IPS-20b (cell line): ENCODE data around the gene COX4I2.
"Not testable (repeated sequence)": the region's sequence is repeated elsewhere in the genome, so short reads cannot be mapped to it uniquely, and the experiment has no call there.

ENCODE experiments used
- H3K27ac ChIP-seq: one replicate; pipeline ENCODE4 v1.5.1; 2013; ENCODE audit warnings: low read length
- H3K27me3 ChIP-seq: 2 replicates; pipeline ENCODE4 v1.6.1; 2013; ENCODE audit warnings: mild to moderate bottlenecking, low read length, inconsistent platforms; ENCODE audit not compliant: insufficient read depth
- H3K36me3 ChIP-seq: 2 replicates; pipeline ENCODE4 v1.6.1; 2013; ENCODE audit warnings: low read depth, mild to moderate bottlenecking, inconsistent platforms, low read length, moderate library complexity; ENCODE audit not compliant: insufficient read depth
- H3K4me1 ChIP-seq: 2 replicates; pipeline ENCODE4 v1.6.1; 2013; ENCODE audit warnings: mild to moderate bottlenecking, control low read depth, inconsistent platforms, low read length, moderate library complexity; ENCODE audit not compliant: insufficient read depth
- H3K4me3 ChIP-seq: 2 replicates; pipeline ENCODE4 v1.5.1; 2013; ENCODE audit warnings: mild to moderate bottlenecking, low read length, inconsistent platforms
- H3K9ac ChIP-seq: 2 replicates; pipeline ENCODE4 v1.6.1; 2013; ENCODE audit warnings: low read depth, mild to moderate bottlenecking, inconsistent platforms, low read length, moderate library complexity
- H3K9me3 ChIP-seq: 2 replicates; pipeline ENCODE4 v1.6.1; 2013; ENCODE audit warnings: mild to moderate bottlenecking, low read depth, low read length, inconsistent platforms; ENCODE audit not compliant: insufficient read depth

COX4I2 gene

GRCh38 chr20:31602779-31603441, 34.8 kb upstream of the COX4I2 start:
- Histone ChIP-seq H3K9ac (no peak overlapping the region), H3K4me1 (peaks cover 16% of the 10 kb centered on the region), H3K27me3 (no peaks in the 10 kb centered on the region), H3K36me3 (peaks cover 9% of the 10 kb centered on the region), H3K4me3 (no peak overlapping the region), H3K27ac (no peak overlapping the region), H3K9me3 (no peaks in the 10 kb centered on the region)

- H3K36me3 ChIP-seq, result peaks cover 9% of the 10 kb centered on the region
- H3K4me1 ChIP-seq, result peaks cover 23% of the 10 kb centered on the region
- peak overlapping the region; percentile 94 for H3K9ac ChIP-seq
- H3K27me3 ChIP-seq, result no peaks in the 10 kb centered on the region
- H3K9me3 ChIP-seq, result no peaks in the 10 kb centered on the region
- peak overlapping the region; percentile 89 for H3K4me3 ChIP-seq
- peak overlapping the region; percentile 33 for H3K27ac ChIP-seq
Observed at GRCh38 chr20:31603822-31604566, 33.7 kb upstream of the COX4I2 start.

GRCh38 chr20:31604567-31605030, 33.1 kb upstream of the COX4I2 start:
- peaks cover 24% of the 10 kb centered on the region for H3K4me1 ChIP-seq

GRCh38 chr20:31605031-31605901, 32.4 kb upstream of the COX4I2 start, which contains the start of gene ID1:
Gene ID1, plus strand, starts transcription at chr20:31605289. Its CDS starts 99 bp downstream, at chr20:31605388.
- peaks cover 24% of the 10 kb centered on the region for H3K4me1 ChIP-seq
- peak within 1 kb of the TSS; percentile 89 for H3K4me3 ChIP-seq
- H3K9me3 ChIP-seq, result no peaks in the 10 kb centered on the region
- peak within 1 kb of the TSS; percentile 57 for H3K27ac ChIP-seq
- H3K36me3 ChIP-seq, result peaks cover 9% of the 10 kb centered on the region
- peak within 1 kb of the TSS; percentile 94 for H3K9ac ChIP-seq
- no peaks in the 10 kb centered on the region for H3K27me3 ChIP-seq

More at GRCh38 chr20:31604567-31605030, 33.1 kb upstream of the COX4I2 start:
- Histone ChIP-seq H3K4me3 (peak overlapping the region; percentile 89), H3K36me3 (peaks cover 9% of the 10 kb centered on the region), H3K9ac (peak overlapping the region; percentile 94), H3K27ac (peak overlapping the region; percentile 33), H3K9me3 (no peaks in the 10 kb centered on the region), H3K27me3 (no peaks in the 10 kb centered on the region)

GRCh38 chr20:31605902-31606803, 31.6 kb upstream of the COX4I2 start:
- H3K36me3 ChIP-seq, result peaks cover 9% of the 10 kb centered on the region
- H3K27ac ChIP-seq, result peak overlapping the region; percentile 57
- H3K27me3 ChIP-seq, result no peaks in the 10 kb centered on the region
- peak overlapping the region; percentile 89 for H3K4me3 ChIP-seq
- peak overlapping the region; percentile 94 for H3K9ac ChIP-seq
- H3K9me3 ChIP-seq, result no peaks in the 10 kb centered on the region
- H3K4me1 ChIP-seq, result peaks cover 24% of the 10 kb centered on the region

GRCh38 chr20:31606804-31607639, 30.7 kb upstream of the COX4I2 start:
- peaks cover 24% of the 10 kb centered on the region for H3K4me1 ChIP-seq

GRCh38 chr20:31607640-31608250, 30.0 kb upstream of the COX4I2 start:
- peaks cover 9% of the 10 kb centered on the region for H3K36me3 ChIP-seq
- no peak overlapping the region for H3K27ac ChIP-seq
- H3K27me3 ChIP-seq, result no peaks in the 10 kb centered on the region
- peak overlapping the region; percentile 94 for H3K9ac ChIP-seq
- H3K4me1 ChIP-seq, result peaks cover 21% of the 10 kb centered on the region
- H3K9me3 ChIP-seq, result no peaks in the 10 kb centered on the region
- peak overlapping the region; percentile 89 for H3K4me3 ChIP-seq

More at GRCh38 chr20:31606804-31607639, 30.7 kb upstream of the COX4I2 start:
- Histone ChIP-seq H3K9ac (peak overlapping the region; percentile 94), H3K36me3 (peaks cover 9% of the 10 kb centered on the region), H3K27ac (peak overlapping the region; percentile 57), H3K9me3 (no peaks in the 10 kb centered on the region), H3K4me3 (peak overlapping the region; percentile 89), H3K27me3 (no peaks in the 10 kb centered on the region)

- Histone ChIP-seq H3K9me3 (no peaks in the 10 kb centered on the region), H3K4me3 (peak overlapping the region; percentile 89), H3K36me3 (peaks cover 9% of the 10 kb centered on the region), H3K4me1 (peaks cover 18% of the 10 kb centered on the region), H3K27ac (no peak overlapping the region), H3K9ac (peak overlapping the region; percentile 94; the same call in 1 of the 2 replicates), H3K27me3 (no peaks in the 10 kb centered on the region)
Observed at GRCh38 chr20:31608251-31608945, 29.3 kb upstream of the COX4I2 start.

GRCh38 chr20:31612271-31612640, 25.5 kb upstream of the COX4I2 start:
- peaks cover 13% of the 10 kb centered on the region for H3K4me1 ChIP-seq
- not testable (repeated sequence) for H3K36me3 ChIP-seq, H3K27me3 ChIP-seq, H3K9me3 ChIP-seq, H3K9ac ChIP-seq, H3K27ac ChIP-seq, H3K4me3 ChIP-seq
